Epithelial cell of proximal tubule (primary cell): Measurements from ENCODE around the gene PPFIA2. TPM values are rescaled to one million over a fixed set of nuclear protein-coding genes. Genes with fewer than 3 reads are reported as not detected.

ENCODE experiments used
- DNase-seq: peaks from one replicate; pipeline ENCODE4 v3.0.0-alpha.2; 2011; ENCODE audit warnings: low read depth
- H3K4me3 ChIP-seq: 2 replicates; pipeline ENCODE4 v1.5.1; 2011; ENCODE audit warnings: low read depth, mild to moderate bottlenecking, low read length
- total RNA-seq: library from RNA; depleted of rRNA; stranded (reverse); fragments of >200 nt; gene quantifications from 2 replicates; pipeline ENCODE4 v1.2.3, GENCODE V29; 2015
- TF ChIP-seq, protein P1 (sequence below): conservative IDR thresholded peaks from 2 replicates; pipeline ENCODE4 v1.5.1; 2012; ENCODE audit warnings: low read depth, mild to moderate bottlenecking, low read length

The PPFIA2 gene
- total RNA-seq, 1 donor from 2014 or later, result 0.06 TPM

DNA sequence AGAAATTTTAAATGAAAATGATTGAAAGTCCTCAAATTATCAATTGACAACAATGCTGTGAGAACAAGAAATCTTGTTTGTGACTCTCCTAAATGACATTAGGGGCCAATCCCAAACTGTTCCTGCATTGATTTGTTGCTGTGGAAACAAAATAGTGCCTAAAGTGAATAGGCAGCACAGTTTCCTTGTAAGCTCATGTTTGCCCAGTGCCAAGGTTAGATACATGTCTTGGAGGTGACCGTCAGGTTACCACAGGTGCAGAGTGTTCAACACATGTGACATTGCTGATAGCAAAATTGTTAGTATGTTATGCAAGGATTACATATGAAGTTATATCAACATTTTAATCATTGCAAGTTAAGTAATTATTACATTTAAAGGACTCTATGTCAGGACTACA, 388.7 kb downstream of the PPFIA2 start:
- DNase-seq, result no peak
- H3K4me3 ChIP-seq, result no peak overlapping the region
- TF ChIP-seq, protein P1, sequence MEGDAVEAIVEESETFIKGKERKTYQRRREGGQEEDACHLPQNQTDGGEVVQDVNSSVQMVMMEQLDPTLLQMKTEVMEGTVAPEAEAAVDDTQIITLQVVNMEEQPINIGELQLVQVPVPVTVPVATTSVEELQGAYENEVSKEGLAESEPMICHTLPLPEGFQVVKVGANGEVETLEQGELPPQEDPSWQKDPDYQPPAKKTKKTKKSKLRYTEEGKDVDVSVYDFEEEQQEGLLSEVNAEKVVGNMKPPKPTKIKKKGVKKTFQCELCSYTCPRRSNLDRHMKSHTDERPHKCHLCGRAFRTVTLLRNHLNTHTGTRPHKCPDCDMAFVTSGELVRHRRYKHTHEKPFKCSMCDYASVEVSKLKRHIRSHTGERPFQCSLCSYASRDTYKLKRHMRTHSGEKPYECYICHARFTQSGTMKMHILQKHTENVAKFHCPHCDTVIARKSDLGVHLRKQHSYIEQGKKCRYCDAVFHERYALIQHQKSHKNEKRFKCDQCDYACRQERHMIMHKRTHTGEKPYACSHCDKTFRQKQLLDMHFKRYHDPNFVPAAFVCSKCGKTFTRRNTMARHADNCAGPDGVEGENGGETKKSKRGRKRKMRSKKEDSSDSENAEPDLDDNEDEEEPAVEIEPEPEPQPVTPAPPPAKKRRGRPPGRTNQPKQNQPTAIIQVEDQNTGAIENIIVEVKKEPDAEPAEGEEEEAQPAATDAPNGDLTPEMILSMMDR, result no peak

DNA sequence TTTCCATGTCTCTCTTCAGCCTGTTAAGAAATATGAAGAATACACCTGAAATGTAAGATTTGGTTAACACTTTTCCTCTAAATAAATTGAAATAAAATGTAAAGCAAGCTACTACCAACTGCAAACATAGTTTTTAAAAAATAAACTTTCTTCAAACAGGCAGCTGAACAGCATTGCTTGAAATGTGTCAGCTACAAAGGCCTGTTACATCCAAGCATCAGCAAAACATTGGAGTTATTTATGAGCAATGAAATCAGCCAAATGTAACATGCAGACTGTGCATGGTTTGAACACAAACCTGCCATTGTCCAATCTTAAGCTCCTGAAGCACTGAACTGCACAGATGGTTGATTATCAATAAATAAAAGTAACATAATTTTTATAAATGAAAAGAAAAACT, 390.0 kb downstream of the PPFIA2 start:
- TF ChIP-seq, protein P1, result no peak
- H3K4me3 ChIP-seq, result no peak overlapping the region
- DNase-seq, result no peak

DNA sequence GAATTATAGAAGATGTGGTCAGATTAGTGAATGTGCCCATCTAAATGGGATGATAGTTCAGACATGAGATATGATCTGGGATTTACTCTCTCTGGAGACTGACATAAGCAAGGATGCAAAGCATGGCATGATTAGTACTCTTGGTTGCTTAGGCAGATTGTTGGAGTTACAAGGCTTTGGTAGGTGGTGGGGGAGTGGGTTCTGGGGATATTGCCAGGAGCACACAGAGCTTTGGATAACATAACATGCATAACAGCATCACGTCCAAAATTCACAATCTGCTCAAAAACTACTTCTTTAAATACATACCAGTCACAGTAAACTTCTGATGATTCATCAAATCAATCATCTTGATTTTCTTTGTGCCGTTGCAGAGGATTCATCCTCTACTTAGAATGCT, 393.9 kb downstream of the PPFIA2 start:
- TF ChIP-seq, protein P1, result no peak
- DNase-seq, result no peak
- no peak overlapping the region for H3K4me3 ChIP-seq

DNA sequence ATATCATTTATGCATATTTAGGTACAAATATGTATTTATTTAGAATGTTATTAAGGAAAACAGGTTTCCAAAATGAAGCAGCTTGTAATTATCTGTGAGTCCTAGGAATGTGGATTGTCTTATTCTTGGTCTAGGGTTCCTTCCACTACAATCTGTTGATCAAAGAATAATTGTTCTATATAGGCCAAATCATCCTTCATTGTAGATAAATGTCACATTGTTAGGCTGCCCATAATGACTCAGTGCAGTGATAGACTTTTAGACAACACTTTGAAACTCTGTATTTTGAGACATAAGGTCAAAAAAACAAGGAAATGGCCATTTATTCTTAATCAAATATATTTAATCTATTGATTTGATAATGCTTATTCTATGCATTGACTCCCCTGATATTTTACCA, 398.2 kb downstream of the PPFIA2 start:
- no peak for DNase-seq
- H3K4me3 ChIP-seq, result no peak overlapping the region
- TF ChIP-seq, protein P1, result no peak

DNA sequence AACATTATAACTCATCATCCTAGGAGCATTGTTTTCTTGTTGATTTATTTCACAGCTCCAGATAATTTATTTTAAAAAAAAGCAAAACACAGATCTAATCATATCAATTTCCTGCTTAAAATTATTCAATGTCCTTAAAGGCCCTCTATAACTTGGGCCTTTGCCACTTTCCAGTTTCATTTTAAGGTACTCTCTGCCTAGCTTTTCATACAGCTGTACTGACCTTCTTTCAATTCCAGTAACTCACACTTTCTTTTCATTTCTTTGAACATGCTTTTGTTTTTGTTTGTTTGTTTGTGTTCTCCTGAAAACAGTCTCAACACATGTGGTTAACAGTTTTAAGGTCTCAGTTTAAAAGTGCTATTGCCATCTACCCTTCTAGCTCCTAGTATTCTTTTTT, 399.4 kb downstream of the PPFIA2 start:
- TF ChIP-seq, protein P1, result no peak
- no peak for DNase-seq
- no peak overlapping the region for H3K4me3 ChIP-seq

DNA sequence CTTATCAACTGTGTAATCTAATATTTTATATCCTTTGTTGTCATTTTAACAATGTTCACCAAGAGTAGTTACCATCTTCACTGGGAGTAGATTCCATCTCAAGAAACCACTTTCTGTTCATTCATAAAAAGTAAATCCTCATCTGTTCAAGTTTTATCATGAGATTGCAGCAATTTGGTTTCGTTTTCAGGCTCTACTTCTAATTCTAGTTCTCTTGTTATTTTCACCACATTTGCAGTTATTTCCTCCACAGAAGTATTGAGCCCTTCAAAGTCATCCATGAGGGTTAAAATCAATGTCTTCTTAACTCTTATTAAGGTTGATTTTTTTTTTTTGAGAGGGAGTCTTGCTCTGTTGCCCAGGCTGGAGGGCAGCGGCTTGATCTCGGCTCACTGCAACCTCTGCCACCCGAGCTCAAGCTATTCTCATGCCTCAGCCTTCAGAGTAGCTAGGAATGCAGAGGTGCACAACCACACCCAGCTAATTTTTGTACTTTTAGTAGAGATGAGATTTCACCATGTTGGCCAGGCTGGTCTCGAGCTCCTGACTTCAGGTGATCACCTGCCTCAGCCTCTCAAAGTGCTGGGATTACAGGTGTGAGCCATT, 404.7 kb downstream of the PPFIA2 start:
- H3K4me3 ChIP-seq, result no peak overlapping the region
- TF ChIP-seq, protein P1, result no peak
- no peak for DNase-seq

DNA sequence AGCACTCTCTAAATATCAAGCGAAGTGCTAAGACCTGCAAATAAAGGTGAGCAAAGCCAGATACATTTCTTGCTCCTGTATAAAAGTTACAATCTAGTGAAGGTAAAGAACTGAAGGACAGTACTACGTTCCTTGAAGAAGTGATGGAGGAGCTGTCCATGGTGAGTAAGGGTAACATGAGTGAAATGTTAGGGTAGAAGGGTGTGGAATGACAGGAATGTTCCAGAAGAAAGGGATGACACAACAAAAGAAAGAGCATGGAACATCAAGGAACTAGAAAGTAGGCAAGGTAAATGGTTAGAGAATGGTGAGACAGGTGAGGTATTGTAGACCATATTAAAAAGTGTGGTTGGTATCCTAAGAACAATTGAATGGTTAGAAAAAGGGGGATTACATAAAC, 408.8 kb downstream of the PPFIA2 start:
- no peak for DNase-seq
- H3K4me3 ChIP-seq, result no peak overlapping the region
- TF ChIP-seq, protein P1, result no peak
